DND-41 (cell line): Measurements from ENCODE around the gene TRIM46.

Experiments
- EZH2 ChIP-seq: IDR thresholded peaks from 3 replicates; pipeline ENCODE4 v1.6.1; 2012; ENCODE audit warnings: borderline replicate concordance, low read depth, mild to moderate bottlenecking, moderate library complexity, low read length, inconsistent platforms; ENCODE audit not compliant: severe bottlenecking
- TF ChIP-seq, protein P1 (sequence below): IDR thresholded peaks from 2 replicates; pipeline ENCODE4 v1.5.1; 2012; ENCODE audit warnings: borderline replicate concordance, low read length, moderate library complexity, mild to moderate bottlenecking; ENCODE audit not compliant: poor library complexity, severe bottlenecking; ENCODE audit errors: extremely low read depth

DNA sequence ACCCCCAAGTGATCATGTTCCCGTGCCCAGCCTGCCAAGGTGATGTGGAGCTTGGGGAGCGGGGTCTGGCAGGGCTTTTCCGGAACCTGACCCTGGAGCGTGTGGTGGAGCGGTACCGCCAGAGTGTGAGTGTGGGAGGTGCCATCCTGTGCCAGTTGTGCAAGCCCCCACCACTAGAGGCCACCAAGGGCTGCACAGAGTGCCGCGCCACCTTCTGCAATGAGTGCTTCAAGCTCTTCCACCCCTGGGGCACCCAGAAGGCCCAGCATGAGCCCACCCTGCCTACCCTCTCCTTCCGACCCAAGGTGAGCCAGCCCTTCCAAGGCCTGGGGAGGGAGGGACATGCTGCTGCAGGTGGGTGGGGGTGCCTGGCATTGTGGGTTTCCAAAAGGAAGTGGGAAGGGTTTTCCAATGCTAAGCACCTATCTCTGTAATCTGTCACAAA lies 2.3 kb downstream of the TRIM46 start:
- TF ChIP-seq, protein P1, sequence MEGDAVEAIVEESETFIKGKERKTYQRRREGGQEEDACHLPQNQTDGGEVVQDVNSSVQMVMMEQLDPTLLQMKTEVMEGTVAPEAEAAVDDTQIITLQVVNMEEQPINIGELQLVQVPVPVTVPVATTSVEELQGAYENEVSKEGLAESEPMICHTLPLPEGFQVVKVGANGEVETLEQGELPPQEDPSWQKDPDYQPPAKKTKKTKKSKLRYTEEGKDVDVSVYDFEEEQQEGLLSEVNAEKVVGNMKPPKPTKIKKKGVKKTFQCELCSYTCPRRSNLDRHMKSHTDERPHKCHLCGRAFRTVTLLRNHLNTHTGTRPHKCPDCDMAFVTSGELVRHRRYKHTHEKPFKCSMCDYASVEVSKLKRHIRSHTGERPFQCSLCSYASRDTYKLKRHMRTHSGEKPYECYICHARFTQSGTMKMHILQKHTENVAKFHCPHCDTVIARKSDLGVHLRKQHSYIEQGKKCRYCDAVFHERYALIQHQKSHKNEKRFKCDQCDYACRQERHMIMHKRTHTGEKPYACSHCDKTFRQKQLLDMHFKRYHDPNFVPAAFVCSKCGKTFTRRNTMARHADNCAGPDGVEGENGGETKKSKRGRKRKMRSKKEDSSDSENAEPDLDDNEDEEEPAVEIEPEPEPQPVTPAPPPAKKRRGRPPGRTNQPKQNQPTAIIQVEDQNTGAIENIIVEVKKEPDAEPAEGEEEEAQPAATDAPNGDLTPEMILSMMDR = no peak
- TF ChIP-seq EZH2 = no peak
